HepG2 (cell line): ENCODE measurements around the gene VARS1. TPM values are rescaled to one million over a fixed set of nuclear protein-coding genes. Genes with fewer than 3 reads are reported as not detected.

Experiments
- HDAC2 ChIP-seq: sonication (generic); formaldehyde crosslinking; IDR thresholded peaks from 2 replicates; pipeline ENCODE4 v1.4.0; 2020; ENCODE audit warnings: missing genetic modification reagents
- HNRNPL ChIP-seq: fragments of 200-400 bp; formaldehyde crosslinking; IDR thresholded peaks from 2 replicates; pipeline ENCODE4 v1.6.1; 2017; ENCODE audit warnings: mild to moderate bottlenecking, low read depth, low read length
- KAT8 ChIP-seq: IDR thresholded peaks from 2 replicates; pipeline ENCODE4 v1.6.1; 2016; ENCODE audit warnings: missing genetic modification reagents, missing compliant biosample characterization
- KLF13 ChIP-seq: sonication (generic); formaldehyde crosslinking; IDR thresholded peaks from 2 replicates; pipeline ENCODE4 v1.4.0; 2020; ENCODE audit warnings: mild to moderate bottlenecking, missing genetic modification reagents
- KLF16 ChIP-seq, 2 experiments: sonication (generic) in 1 of 2; formaldehyde crosslinking in 1 of 2; IDR thresholded peaks; 2 replicates each; pipeline versions ENCODE4 v1.6.1 to v1.8.0; 2016 to 2023; ENCODE audit warnings: missing genetic modification reagents in 2 of 2, missing compliant biosample characterization in 1 of 2
- PLRG1 ChIP-seq: fragments of 450-650 bp; conservative IDR thresholded peaks from 2 replicates; pipeline ENCODE4 v1.6.1; 2016
- RAD51 ChIP-seq: fragments of 450-650 bp; IDR thresholded peaks from 2 replicates; pipeline ENCODE4 v1.6.1; 2016; ENCODE audit warnings: borderline replicate concordance
- ZEB1 ChIP-seq: IDR thresholded peaks from 2 replicates; pipeline ENCODE4 v1.6.1; 2012; ENCODE audit warnings: mild to moderate bottlenecking, low read depth, inconsistent platforms; ENCODE audit not compliant: insufficient replicate concordance
- ZNF205 ChIP-seq: IDR thresholded peaks from 2 replicates; pipeline ENCODE4 v1.6.1; 2018; ENCODE audit warnings: missing biosample characterization, missing genetic modification reagents
- ZNF563 ChIP-seq: sonication (generic); formaldehyde crosslinking; IDR thresholded peaks from 2 replicates; pipeline ENCODE4 v1.8.0; 2022; ENCODE audit warnings: mild to moderate bottlenecking, moderate library complexity, missing genetic modification reagents
- polyA plus RNA-seq, 8 experiments: library from polyadenylated mRNA; depleted of rRNA in 3 of 8; stranded (reverse) in 7 of 8; unstranded in 1 of 8; fragments of >200 nt; fragmentation: Illumina TruSeq in 4 of 8; extraction: Trizol in 4 of 8; gene quantifications; 2 replicates each; pipeline versions ENCODE4 v1.2.1 to v1.2.3, GENCODE V29; 2011 to 2016; ENCODE audit warnings: low read depth in 4 of 8, missing spikeins in 1 of 8, mixed read lengths in 1 of 8; ENCODE audit not compliant: insufficient read depth in 1 of 8
- total RNA-seq, 5 experiments: library from RNA; depleted of rRNA; stranded (reverse); fragments of >200 nt; fragmentation: Illumina TruSeq; extraction: Trizol; gene quantifications; 2 replicates each; pipeline ENCODE4 v1.2.3, GENCODE V29; 2016; ENCODE audit warnings: low read depth in 1 of 5
- TF ChIP-seq, protein P1 (sequence below): sonication (generic); formaldehyde crosslinking; IDR thresholded peaks from 2 replicates; pipeline ENCODE4 v1.5.0; 2020; ENCODE audit warnings: missing genetic modification reagents, mild to moderate bottlenecking, borderline replicate concordance
- TF ChIP-seq, protein P2 (sequence below): sonication (generic); formaldehyde crosslinking; IDR thresholded peaks from 2 replicates; pipeline ENCODE4 v1.4.0; 2020; ENCODE audit warnings: mild to moderate bottlenecking, missing genetic modification reagents
- TF ChIP-seq, protein P3 (sequence below): sonication (generic); formaldehyde crosslinking; conservative IDR thresholded peaks from 2 replicates; pipeline ENCODE4 v1.8.1; 2023; ENCODE audit warnings: missing genetic modification reagents
- TF ChIP-seq, protein P4 (sequence below): sonication (generic); formaldehyde crosslinking; IDR thresholded peaks from 2 replicates; pipeline ENCODE4 v1.5.0; 2020; ENCODE audit warnings: mild to moderate bottlenecking, missing genetic modification reagents
- TF ChIP-seq, protein P5 (sequence below): fragments of 450-650 bp; IDR thresholded peaks from 2 replicates; pipeline ENCODE4 v1.6.1; 2017; ENCODE audit warnings: mild to moderate bottlenecking

VARS1 gene
- total and polyA plus RNA-seq, 2 of the 13 experiments (the other 11 are each of a cell fraction or from before 2014, with no cell fraction given) = 14.7 to 56.1 TPM

DNA sequence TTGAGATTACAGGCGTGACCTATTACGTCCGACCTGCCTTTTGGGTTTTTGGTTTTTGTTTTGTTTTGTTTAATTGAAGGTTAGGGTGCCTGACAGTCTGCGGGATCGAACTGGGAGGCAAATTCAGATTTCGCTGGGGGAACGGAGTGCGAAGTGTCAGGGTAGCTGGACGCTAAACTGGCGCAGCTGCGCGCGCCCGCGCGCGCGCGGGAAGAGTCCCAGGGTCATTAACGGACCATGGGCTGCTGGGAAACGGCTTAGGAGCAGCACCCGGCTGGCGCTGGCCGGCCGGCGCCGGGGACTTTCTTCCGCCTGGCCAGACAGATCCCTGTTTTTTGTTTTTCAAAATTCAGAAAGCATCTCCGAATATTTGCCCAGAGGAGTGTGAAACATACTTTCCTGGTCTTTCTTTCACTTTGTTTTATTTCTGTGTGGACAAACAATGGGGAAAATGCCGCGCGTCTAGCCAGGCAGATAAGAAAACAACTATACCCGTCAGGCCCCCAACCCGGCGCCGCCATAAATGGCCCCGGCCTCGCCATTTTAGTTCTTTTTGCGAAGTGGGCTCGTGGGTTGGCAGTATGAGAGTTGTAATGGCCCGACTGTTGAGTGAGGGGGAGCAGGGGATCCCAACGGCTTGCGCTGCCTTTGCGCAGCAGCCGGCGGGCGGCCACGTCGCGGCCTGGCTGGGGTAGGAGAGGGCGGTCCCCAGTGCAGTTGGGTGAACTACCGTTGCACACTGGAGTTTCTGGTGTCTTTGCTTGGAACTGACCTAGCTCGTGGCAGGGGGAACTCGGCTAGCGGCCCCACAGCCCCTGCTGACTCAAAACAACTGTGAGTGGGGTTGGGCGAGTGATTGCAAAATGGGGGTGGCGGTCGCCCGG is 39.1 kb upstream of the VARS1 start (continued):
- TF ChIP-seq, protein P1, sequence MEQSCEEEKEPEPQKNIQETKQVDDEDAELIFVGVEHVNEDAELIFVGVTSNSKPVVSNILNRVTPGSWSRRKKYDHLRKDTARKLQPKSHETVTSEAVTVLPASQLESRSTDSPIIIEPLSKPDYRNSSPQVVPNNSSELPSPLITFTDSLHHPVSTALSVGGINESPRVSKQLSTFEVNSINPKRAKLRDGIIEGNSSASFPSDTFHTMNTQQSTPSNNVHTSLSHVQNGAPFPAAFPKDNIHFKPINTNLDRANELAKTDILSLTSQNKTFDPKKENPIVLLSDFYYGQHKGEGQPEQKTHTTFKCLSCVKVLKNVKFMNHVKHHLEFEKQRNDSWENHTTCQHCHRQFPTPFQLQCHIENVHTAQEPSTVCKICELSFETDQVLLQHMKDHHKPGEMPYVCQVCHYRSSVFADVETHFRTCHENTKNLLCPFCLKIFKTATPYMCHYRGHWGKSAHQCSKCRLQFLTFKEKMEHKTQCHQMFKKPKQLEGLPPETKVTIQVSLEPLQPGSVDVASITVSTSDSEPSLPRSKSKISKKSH (CRISPR knock-in tag) = peak; percentile 78; the same call in 1 of the 2 replicates
- peak; percentile 46; the same call in 1 of the 2 replicates for TF ChIP-seq HDAC2 (CRISPR knock-in tag)
- TF ChIP-seq, protein P2, sequence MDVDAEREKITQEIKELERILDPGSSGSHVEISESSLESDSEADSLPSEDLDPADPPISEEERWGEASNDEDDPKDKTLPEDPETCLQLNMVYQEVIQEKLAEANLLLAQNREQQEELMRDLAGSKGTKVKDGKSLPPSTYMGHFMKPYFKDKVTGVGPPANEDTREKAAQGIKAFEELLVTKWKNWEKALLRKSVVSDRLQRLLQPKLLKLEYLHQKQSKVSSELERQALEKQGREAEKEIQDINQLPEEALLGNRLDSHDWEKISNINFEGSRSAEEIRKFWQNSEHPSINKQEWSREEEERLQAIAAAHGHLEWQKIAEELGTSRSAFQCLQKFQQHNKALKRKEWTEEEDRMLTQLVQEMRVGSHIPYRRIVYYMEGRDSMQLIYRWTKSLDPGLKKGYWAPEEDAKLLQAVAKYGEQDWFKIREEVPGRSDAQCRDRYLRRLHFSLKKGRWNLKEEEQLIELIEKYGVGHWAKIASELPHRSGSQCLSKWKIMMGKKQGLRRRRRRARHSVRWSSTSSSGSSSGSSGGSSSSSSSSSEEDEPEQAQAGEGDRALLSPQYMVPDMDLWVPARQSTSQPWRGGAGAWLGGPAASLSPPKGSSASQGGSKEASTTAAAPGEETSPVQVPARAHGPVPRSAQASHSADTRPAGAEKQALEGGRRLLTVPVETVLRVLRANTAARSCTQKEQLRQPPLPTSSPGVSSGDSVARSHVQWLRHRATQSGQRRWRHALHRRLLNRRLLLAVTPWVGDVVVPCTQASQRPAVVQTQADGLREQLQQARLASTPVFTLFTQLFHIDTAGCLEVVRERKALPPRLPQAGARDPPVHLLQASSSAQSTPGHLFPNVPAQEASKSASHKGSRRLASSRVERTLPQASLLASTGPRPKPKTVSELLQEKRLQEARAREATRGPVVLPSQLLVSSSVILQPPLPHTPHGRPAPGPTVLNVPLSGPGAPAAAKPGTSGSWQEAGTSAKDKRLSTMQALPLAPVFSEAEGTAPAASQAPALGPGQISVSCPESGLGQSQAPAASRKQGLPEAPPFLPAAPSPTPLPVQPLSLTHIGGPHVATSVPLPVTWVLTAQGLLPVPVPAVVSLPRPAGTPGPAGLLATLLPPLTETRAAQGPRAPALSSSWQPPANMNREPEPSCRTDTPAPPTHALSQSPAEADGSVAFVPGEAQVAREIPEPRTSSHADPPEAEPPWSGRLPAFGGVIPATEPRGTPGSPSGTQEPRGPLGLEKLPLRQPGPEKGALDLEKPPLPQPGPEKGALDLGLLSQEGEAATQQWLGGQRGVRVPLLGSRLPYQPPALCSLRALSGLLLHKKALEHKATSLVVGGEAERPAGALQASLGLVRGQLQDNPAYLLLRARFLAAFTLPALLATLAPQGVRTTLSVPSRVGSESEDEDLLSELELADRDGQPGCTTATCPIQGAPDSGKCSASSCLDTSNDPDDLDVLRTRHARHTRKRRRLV (CRISPR knock-in tag) = peak; percentile 92
- no peak for TF ChIP-seq RAD51
- peak; percentile 84 for TF ChIP-seq ZNF205 (CRISPR knock-in tag)
- peak; percentile 83; the same call in 1 of the 2 replicates for TF ChIP-seq HNRNPL
- peak in 1 of 2 experiments; percentile 90; a peak in 2 of 4 replicates for TF ChIP-seq KLF16 (CRISPR knock-in tag; IDR thresholded peaks at IDR 0.05)
- peak; percentile 65; the same call in 1 of the 2 replicates for TF ChIP-seq ZNF563 (CRISPR knock-in tag)
- no peak for TF ChIP-seq PLRG1
- TF ChIP-seq, protein P3, sequence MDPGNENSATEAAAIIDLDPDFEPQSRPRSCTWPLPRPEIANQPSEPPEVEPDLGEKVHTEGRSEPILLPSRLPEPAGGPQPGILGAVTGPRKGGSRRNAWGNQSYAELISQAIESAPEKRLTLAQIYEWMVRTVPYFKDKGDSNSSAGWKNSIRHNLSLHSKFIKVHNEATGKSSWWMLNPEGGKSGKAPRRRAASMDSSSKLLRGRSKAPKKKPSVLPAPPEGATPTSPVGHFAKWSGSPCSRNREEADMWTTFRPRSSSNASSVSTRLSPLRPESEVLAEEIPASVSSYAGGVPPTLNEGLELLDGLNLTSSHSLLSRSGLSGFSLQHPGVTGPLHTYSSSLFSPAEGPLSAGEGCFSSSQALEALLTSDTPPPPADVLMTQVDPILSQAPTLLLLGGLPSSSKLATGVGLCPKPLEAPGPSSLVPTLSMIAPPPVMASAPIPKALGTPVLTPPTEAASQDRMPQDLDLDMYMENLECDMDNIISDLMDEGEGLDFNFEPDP (CRISPR knock-in tag) = no peak
- peak; percentile 37 for TF ChIP-seq ZEB1
- TF ChIP-seq, protein P4, sequence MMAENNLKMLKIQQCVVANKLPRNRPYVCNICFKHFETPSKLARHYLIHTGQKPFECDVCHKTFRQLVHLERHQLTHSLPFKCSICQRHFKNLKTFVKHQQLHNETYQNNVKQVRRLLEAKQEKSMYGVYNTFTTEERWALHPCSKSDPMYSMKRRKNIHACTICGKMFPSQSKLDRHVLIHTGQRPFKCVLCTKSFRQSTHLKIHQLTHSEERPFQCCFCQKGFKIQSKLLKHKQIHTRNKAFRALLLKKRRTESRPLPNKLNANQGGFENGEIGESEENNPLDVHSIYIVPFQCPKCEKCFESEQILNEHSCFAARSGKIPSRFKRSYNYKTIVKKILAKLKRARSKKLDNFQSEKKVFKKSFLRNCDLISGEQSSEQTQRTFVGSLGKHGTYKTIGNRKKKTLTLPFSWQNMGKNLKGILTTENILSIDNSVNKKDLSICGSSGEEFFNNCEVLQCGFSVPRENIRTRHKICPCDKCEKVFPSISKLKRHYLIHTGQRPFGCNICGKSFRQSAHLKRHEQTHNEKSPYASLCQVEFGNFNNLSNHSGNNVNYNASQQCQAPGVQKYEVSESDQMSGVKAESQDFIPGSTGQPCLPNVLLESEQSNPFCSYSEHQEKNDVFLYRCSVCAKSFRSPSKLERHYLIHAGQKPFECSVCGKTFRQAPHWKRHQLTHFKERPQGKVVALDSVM (CRISPR knock-in tag) = no peak
- no peak for TF ChIP-seq KLF13
- TF ChIP-seq, protein P5, sequence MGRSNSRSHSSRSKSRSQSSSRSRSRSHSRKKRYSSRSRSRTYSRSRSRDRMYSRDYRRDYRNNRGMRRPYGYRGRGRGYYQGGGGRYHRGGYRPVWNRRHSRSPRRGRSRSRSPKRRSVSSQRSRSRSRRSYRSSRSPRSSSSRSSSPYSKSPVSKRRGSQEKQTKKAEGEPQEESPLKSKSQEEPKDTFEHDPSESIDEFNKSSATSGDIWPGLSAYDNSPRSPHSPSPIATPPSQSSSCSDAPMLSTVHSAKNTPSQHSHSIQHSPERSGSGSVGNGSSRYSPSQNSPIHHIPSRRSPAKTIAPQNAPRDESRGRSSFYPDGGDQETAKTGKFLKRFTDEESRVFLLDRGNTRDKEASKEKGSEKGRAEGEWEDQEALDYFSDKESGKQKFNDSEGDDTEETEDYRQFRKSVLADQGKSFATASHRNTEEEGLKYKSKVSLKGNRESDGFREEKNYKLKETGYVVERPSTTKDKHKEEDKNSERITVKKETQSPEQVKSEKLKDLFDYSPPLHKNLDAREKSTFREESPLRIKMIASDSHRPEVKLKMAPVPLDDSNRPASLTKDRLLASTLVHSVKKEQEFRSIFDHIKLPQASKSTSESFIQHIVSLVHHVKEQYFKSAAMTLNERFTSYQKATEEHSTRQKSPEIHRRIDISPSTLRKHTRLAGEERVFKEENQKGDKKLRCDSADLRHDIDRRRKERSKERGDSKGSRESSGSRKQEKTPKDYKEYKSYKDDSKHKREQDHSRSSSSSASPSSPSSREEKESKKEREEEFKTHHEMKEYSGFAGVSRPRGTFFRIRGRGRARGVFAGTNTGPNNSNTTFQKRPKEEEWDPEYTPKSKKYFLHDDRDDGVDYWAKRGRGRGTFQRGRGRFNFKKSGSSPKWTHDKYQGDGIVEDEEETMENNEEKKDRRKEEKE = no peak
- peak; percentile 90 for TF ChIP-seq KAT8
